Vagina (tissue), 2 donors: ENCODE measurements around the gene NAV2. TPM values are rescaled to one million over a fixed set of nuclear protein-coding genes. Genes with fewer than 3 reads are reported as not detected.

ENCODE experiments used
- DNase-seq, 2 donors: peaks; one replicate each; pipeline ENCODE4 v3.0.0-alpha.2; 2017; ENCODE audit errors: extremely low spot score in 2 of 2
- H3K27ac ChIP-seq: fragments of 200-600 bp; sonication (generic); one replicate; pipeline ENCODE4 v1.5.1; 2019
- H3K27me3 ChIP-seq: fragments of 200-600 bp; sonication (generic); one replicate; pipeline ENCODE4 v1.5.1; 2019
- H3K36me3 ChIP-seq, 2 donors: fragments of 200-600 bp; sonication (generic); one replicate each; pipeline ENCODE4 v1.5.1; 2017 to 2019
- H3K4me1 ChIP-seq: fragments of 200-600 bp; sonication (generic); one replicate; pipeline ENCODE4 v1.5.1; 2019
- H3K4me3 ChIP-seq, 2 donors: fragments of 200-600 bp; sonication (generic); 1 replicate in 1 of 2; 2 replicates in 1 of 2; pipeline ENCODE4 v1.5.1; 2016 to 2019
- H3K9me3 ChIP-seq: fragments of 200-600 bp; sonication (generic); one replicate; pipeline ENCODE4 v1.5.1; 2019
- CTCF ChIP-seq, 3 experiments: fragments of 450-650 bp in 2 of 3; fragments of 200-600 bp in 1 of 3; sonication (generic) in 1 of 3; IDR thresholded peaks; one replicate each; pipeline ENCODE4 v1.5.1; 2017 to 2019; ENCODE audit warnings: antibody characterized with exemption in 3 of 3, mild to moderate bottlenecking in 2 of 3, moderate library complexity in 2 of 3
- POLR2A ChIP-seq, 2 donors: fragments of 450-650 bp; IDR thresholded peaks; one replicate each; pipeline ENCODE4 v1.6.1; 2017; ENCODE audit warnings: antibody characterized with exemption in 2 of 2, mild to moderate bottlenecking in 2 of 2, moderate library complexity in 2 of 2
- POLR2AphosphoS5 ChIP-seq, 2 donors: sonication (generic); formaldehyde crosslinking; IDR thresholded peaks; one replicate each; pipeline ENCODE4 v1.9.0; 2017; ENCODE audit warnings: antibody characterized with exemption in 2 of 2, mild to moderate bottlenecking in 2 of 2, low read depth in 1 of 2; ENCODE audit not compliant: insufficient read depth in 1 of 2
- intact Hi-C: fragments of 100-400 bp; cut with DNase I; formaldehyde crosslinking; loops from one replicate; pipeline ENCODE4 v1.15.1; 2023
- total RNA-seq: library from RNA; depleted of rRNA; stranded (reverse); fragments of >200 nt; gene quantifications from one replicate; pipeline ENCODE4 v1.2.3, GENCODE V29; 2016

NAV2 gene
- total RNA-seq, 1 donor from 2014 or later, result 25.3 TPM

GRCh38 chr11:20022363-20023081 is 309.9 kb downstream of the NAV2 start:
- H3K27me3 ChIP-seq, result no peaks in the 10 kb centered on the region
- no peak for TF ChIP-seq POLR2A (IDR thresholded peaks at IDR 0.05)
- no peak for TF ChIP-seq CTCF (IDR thresholded peaks at IDR 0.05)
- no peak for TF ChIP-seq POLR2AphosphoS5 (IDR thresholded peaks at IDR 0.05; ENCODE audit: insufficient read depth in 1 of 2, low read depth in 1 of 2)
- peaks cover 7% of the 10 kb centered on the region for H3K4me1 ChIP-seq
- no peaks in the 10 kb centered on the region for H3K36me3 ChIP-seq
- intact Hi-C loops, result no loop called here
- H3K9me3 ChIP-seq, result no peaks in the 10 kb centered on the region
- H3K27ac ChIP-seq, result no peak overlapping the region
- DNase-seq, result no peak
- no peak overlapping the region for H3K4me3 ChIP-seq

GRCh38 chr11:20023082-20023426 is 310.4 kb downstream of the NAV2 start:
- Histone ChIP-seq H3K27ac (no peak overlapping the region), H3K36me3 (no peaks in the 10 kb centered on the region), H3K4me1 (peaks cover 7% of the 10 kb centered on the region), H3K27me3 (no peaks in the 10 kb centered on the region), H3K4me3 (no peak overlapping the region), H3K9me3 (no peaks in the 10 kb centered on the region)
- TF ChIP-seq POLR2AphosphoS5 (IDR thresholded peaks at IDR 0.05; ENCODE audit: insufficient read depth in 1 of 2, low read depth in 1 of 2), result no peak
- TF ChIP-seq POLR2A (IDR thresholded peaks at IDR 0.05), result no peak
- TF ChIP-seq CTCF (IDR thresholded peaks at IDR 0.05), result no peak
- DNase-seq, result no peak
- intact Hi-C loops, result no loop called here

GRCh38 chr11:20024172-20024935 is 311.7 kb downstream of the NAV2 start:
- Histone ChIP-seq H3K27ac (no peak overlapping the region), H3K4me1 (peaks cover 7% of the 10 kb centered on the region), H3K27me3 (no peaks in the 10 kb centered on the region), H3K9me3 (no peaks in the 10 kb centered on the region), H3K36me3 (no peaks in the 10 kb centered on the region), H3K4me3 (no peak overlapping the region)
- no peak for DNase-seq
- intact Hi-C loops, result no loop called here
- TF ChIP-seq CTCF (IDR thresholded peaks at IDR 0.05) (no peak), POLR2AphosphoS5 (IDR thresholded peaks at IDR 0.05; ENCODE audit: insufficient read depth in 1 of 2, low read depth in 1 of 2) (no peak), POLR2A (IDR thresholded peaks at IDR 0.05) (no peak)

DNA sequence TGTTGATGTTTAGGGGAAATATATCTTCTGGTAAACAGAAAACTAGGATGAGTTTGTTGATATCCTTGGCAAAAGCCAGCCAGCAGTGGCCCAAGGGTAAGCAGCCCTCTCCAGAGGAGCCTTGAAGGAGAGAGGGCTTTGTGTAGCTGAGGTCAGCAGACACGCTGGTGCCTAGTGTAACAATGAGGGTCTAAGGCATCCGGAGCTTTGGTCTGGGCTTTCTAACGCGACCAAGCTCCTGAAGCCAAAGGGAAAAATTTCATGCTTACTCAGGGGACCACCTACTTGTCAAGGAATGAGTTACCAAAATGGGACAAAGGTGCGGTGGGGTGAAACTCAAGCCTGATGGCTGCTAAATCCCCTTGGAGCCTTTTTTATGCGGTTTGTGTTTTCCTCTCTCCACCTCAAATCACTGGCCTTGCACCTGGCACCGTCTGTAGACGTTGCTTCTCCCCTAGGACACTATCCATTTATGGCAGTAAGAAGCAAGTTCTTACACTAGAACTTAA is 312.7 kb downstream of the NAV2 start:
- Histone ChIP-seq H3K9me3 (no peaks in the 10 kb centered on the region), H3K27me3 (no peaks in the 10 kb centered on the region), H3K36me3 (no peaks in the 10 kb centered on the region), H3K4me3 (no peak overlapping the region), H3K4me1 (peaks cover 7% of the 10 kb centered on the region), H3K27ac (no peak overlapping the region)
- TF ChIP-seq POLR2A (IDR thresholded peaks at IDR 0.05) (no peak), POLR2AphosphoS5 (IDR thresholded peaks at IDR 0.05; ENCODE audit: insufficient read depth in 1 of 2, low read depth in 1 of 2) (no peak), CTCF (IDR thresholded peaks at IDR 0.05) (no peak)
- intact Hi-C loops, result no loop called here
- DNase-seq, result no peak
